Activated naive CD4-positive, alpha-beta T cell treated with anti-CD3 and anti-CD28 coated beads, Interleukin-2, amount 50 U/mL, for 24 hours (primary cell): Measurements from ENCODE around the gene CEP295NL.
"Not testable (repeated sequence)": the region's sequence is repeated elsewhere in the genome, so short reads cannot be mapped to it uniquely, and the experiment has no call there.

Source experiments
- H3K27ac Mint-ChIP-seq: one replicate; pipeline ENCODE4 v1.8.0; 2021; ENCODE audit warnings: mild to moderate bottlenecking, mixed read lengths
- H3K27me3 Mint-ChIP-seq: one replicate; pipeline ENCODE4 v1.8.0; 2021; ENCODE audit warnings: mixed read lengths
- H3K36me3 Mint-ChIP-seq: one replicate; pipeline ENCODE4 v1.8.0; 2021; ENCODE audit warnings: mixed read lengths
- H3K4me1 Mint-ChIP-seq: one replicate; pipeline ENCODE4 v1.8.0; 2021; ENCODE audit warnings: mixed read lengths
- H3K4me3 Mint-ChIP-seq: one replicate; pipeline ENCODE4 v1.8.0; 2021; ENCODE audit warnings: mild to moderate bottlenecking, mixed read lengths
- H3K9me3 Mint-ChIP-seq: one replicate; pipeline ENCODE4 v1.8.0; 2021; ENCODE audit warnings: mixed read lengths

The CEP295NL gene

DNA sequence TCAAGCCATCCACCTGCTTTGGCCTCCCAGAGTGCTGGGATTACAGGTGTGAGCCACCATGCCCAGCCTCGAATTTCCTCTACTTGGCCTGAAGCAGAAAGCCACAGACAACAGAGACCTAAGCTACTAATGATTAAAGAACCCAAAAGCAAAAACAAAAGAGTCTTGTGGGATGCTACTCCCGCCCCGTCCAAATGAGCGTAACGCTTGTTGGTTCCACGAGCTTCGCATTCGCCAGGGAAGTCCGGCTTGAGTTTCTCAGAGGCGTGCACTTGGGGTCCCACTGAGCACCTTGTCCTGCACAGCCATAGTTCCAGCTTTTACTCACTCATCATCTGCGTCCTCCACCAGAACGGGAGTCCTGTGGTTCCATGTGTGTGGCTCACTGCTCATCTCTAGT, 16.0 kb downstream of the CEP295NL start:
- Mint-ChIP-seq H3K4me3 (no peak overlapping the region), H3K27me3 (no peaks in the 10 kb centered on the region)

GRCh38 chr17:78885956-78886355, 17.0 kb downstream of the CEP295NL start:
- H3K4me3 Mint-ChIP-seq: no peak overlapping the region
- peaks cover 30% of the 10 kb centered on the region for H3K4me1 Mint-ChIP-seq
- H3K36me3 Mint-ChIP-seq: no peaks in the 10 kb centered on the region
- H3K27me3 Mint-ChIP-seq: no peaks in the 10 kb centered on the region
- no peak overlapping the region for H3K27ac Mint-ChIP-seq
- H3K9me3 Mint-ChIP-seq: no peaks in the 10 kb centered on the region

More for the DNA sequence above, 16.0 kb downstream of the CEP295NL start:
- peaks cover 40% of the 10 kb centered on the region for H3K4me1 Mint-ChIP-seq
- no peaks in the 10 kb centered on the region for H3K9me3 Mint-ChIP-seq
- no peaks in the 10 kb centered on the region for H3K36me3 Mint-ChIP-seq
- no peak overlapping the region for H3K27ac Mint-ChIP-seq

DNA sequence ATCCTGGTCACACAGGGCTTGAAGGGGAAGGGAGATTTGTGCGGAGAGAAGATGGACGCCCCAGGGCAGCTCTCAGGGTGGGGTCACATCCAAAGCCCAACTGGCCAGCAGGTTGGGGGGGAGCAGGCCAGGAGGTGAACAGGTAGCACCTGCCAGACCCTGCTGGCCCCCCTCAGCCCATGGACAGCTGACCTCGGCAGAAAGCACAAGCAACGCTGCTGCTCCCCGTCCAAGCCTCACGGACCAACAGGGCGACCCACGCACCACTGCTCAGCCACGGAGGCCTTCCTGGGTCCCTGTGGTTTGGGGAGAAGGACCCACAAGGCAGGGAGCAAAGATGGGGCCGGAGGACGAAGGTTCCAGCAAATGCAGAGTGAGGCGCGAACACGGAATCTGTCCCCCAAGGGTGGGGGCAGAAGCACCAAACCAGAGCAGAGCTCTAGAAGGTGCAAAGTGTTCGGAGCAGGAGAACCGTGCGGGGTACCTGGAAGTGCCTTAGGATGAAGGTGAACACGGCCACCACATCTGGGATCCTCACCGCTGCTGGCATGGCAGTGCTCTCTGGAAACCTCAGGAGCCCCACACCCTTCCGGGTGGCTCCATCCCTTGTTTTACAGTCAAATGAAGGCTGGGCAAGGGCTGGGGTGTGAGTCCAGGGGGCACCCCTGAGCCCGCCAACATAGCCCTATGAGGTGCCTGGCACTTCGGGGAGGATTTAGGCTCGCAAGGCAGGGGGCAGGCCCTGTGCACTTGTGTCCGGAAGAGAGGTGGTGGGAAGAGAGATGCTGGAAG, 17.9 kb downstream of the CEP295NL start:
- H3K4me1 Mint-ChIP-seq: peaks cover 26% of the 10 kb centered on the region
- H3K9me3 Mint-ChIP-seq: no peaks in the 10 kb centered on the region
- H3K27me3 Mint-ChIP-seq: no peaks in the 10 kb centered on the region
- no peaks in the 10 kb centered on the region for H3K36me3 Mint-ChIP-seq
- no peak overlapping the region for H3K4me3 Mint-ChIP-seq
- H3K27ac Mint-ChIP-seq: no peak overlapping the region

DNA sequence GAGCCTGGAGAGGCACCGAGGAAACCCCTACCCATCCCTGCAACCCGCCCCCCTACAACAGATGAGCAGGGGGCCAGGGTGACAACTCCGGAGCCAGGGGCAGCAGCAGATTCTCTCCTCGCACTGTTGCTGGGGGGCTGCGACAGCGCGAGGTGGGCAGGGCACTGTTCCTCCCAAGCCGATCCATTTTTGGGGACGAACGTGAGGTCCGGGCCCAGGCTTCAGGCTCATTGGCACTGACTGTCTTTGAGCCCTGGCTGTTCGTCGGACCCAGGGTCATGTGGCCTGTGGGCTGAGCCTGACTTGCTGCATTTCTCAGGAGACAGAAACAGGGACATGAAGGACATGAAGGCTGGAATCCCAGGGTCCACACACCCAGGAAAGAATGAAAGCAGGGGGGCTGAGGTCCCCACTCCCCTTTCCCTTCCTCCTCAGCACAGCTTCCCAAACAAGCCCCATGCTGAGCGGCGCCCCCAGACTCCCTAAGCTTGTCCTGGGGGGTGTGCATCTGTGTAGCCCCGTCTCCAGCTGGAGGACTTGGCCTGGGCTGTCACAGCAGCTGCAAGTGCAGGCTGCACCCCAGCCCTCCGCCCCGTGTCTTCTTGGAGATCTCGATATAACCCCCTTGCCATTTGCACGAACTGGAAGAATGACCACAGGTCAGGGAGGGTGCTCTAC, 18.7 kb downstream of the CEP295NL start:
- H3K27ac Mint-ChIP-seq: no peak overlapping the region
- no peaks in the 10 kb centered on the region for H3K36me3 Mint-ChIP-seq

GRCh38 chr17:78883533-78884131, 19.4 kb downstream of the CEP295NL start:
- no peak overlapping the region for H3K4me3 Mint-ChIP-seq
- H3K9me3 Mint-ChIP-seq: no peaks in the 10 kb centered on the region
- H3K27ac Mint-ChIP-seq: no peak overlapping the region
- H3K36me3 Mint-ChIP-seq: no peaks in the 10 kb centered on the region
- no peaks in the 10 kb centered on the region for H3K27me3 Mint-ChIP-seq
- peaks cover 27% of the 10 kb centered on the region for H3K4me1 Mint-ChIP-seq

More for the DNA sequence above, 18.7 kb downstream of the CEP295NL start:
- H3K4me3 Mint-ChIP-seq: no peak overlapping the region
- peaks cover 27% of the 10 kb centered on the region for H3K4me1 Mint-ChIP-seq
- no peaks in the 10 kb centered on the region for H3K9me3 Mint-ChIP-seq
- no peaks in the 10 kb centered on the region for H3K27me3 Mint-ChIP-seq

DNA sequence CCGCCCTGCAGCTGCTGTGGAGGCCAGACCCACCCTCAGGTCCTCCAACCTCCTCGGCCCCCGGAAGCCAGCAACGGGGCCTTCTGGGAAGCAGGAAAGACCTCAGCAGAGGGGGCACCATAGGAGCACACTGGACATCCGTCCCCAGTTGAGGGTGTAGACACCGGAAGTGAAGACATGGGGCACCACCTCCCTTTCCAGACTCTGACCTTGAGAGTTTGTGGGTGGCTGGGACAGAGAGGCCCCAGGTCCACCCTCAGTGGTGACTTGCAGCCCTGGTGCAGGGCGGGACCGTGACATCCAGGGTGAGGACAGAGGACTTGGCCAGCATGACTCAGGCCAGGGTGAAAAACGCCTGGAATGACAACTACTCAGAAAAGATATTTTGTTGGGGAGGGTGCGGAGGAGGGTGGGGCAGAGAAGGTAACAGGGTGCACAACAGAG, 19.9 kb downstream of the CEP295NL start:
- H3K27ac Mint-ChIP-seq: no peak overlapping the region
- H3K4me1 Mint-ChIP-seq: peaks cover 30% of the 10 kb centered on the region
- no peaks in the 10 kb centered on the region for H3K9me3 Mint-ChIP-seq
- H3K4me3 Mint-ChIP-seq: no peak overlapping the region
- H3K27me3 Mint-ChIP-seq: no peaks in the 10 kb centered on the region
- no peaks in the 10 kb centered on the region for H3K36me3 Mint-ChIP-seq

- Mint-ChIP-seq H3K9me3 (no peaks in the 10 kb centered on the region), H3K27me3 (no peaks in the 10 kb centered on the region), H3K27ac (no peak overlapping the region), H3K36me3 (no peaks in the 10 kb centered on the region), H3K4me3 (no peak overlapping the region), H3K4me1 (peaks cover 31% of the 10 kb centered on the region)
Observed at GRCh38 chr17:78882540-78883088, 20.4 kb downstream of the CEP295NL start.

- H3K9me3 Mint-ChIP-seq: no peaks in the 10 kb centered on the region
- no peaks in the 10 kb centered on the region for H3K27me3 Mint-ChIP-seq
- H3K36me3 Mint-ChIP-seq: no peaks in the 10 kb centered on the region
- peaks cover 31% of the 10 kb centered on the region for H3K4me1 Mint-ChIP-seq
- peak overlapping the region; percentile 71 for H3K4me3 Mint-ChIP-seq
- peak overlapping the region; percentile 23 for H3K27ac Mint-ChIP-seq
Observed at GRCh38 chr17:78879635-78880186, 23.3 kb downstream of the CEP295NL start.

- Mint-ChIP-seq H3K9me3 (no peaks in the 10 kb centered on the region), H3K27ac (peak overlapping the region; percentile 59), H3K4me1 (peaks cover 31% of the 10 kb centered on the region), H3K27me3 (no peaks in the 10 kb centered on the region), H3K36me3 (peaks cover 1% of the 10 kb centered on the region), H3K4me3 (peak overlapping the region; percentile 71)
Observed at GRCh38 chr17:78878871-78879527, 24.0 kb downstream of the CEP295NL start.

- Mint-ChIP-seq H3K4me1 (peaks cover 30% of the 10 kb centered on the region), H3K36me3 (peaks cover 1% of the 10 kb centered on the region), H3K4me3 (no peak overlapping the region), H3K27ac (peak overlapping the region; percentile 51), H3K9me3 (no peaks in the 10 kb centered on the region), H3K27me3 (no peaks in the 10 kb centered on the region)
Observed at GRCh38 chr17:78878261-78878660, 24.7 kb downstream of the CEP295NL start.

- H3K27me3 Mint-ChIP-seq, H3K9me3 Mint-ChIP-seq, H3K4me3 Mint-ChIP-seq, H3K27ac Mint-ChIP-seq, H3K36me3 Mint-ChIP-seq: not testable (repeated sequence)
- peaks cover 22% of the 10 kb centered on the region for H3K4me1 Mint-ChIP-seq
Observed at GRCh38 chr17:78876954-78877517, 26.0 kb downstream of the CEP295NL start.

DNA sequence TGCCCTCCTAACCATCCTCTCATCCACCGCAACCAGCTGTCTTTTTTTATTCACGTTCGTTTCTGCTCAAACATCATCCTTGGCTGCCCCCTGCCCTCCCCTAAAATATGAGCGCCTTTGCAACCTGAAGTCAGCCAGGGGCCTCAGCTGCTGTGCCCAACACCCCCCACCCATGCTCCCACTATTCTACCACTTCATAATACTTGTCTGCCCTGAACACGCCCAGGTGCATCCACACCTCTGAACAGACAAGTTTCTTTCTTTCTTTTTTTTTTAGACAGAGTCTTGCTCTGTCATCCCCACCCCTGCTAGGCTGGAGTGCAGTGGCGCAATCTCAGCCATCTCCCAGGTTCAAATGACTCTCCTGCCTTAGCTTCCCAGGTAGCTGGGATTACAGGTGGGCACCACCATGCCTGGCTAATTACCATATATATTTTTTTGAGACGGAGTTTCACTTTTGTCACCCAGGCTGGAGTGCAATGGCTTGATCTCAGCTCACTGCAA, 26.9 kb downstream of the CEP295NL start:
- Mint-ChIP-seq H3K27me3 (no peaks in the 10 kb centered on the region), H3K27ac (no peak overlapping the region), H3K4me3 (no peak overlapping the region), H3K36me3 (peaks cover 1% of the 10 kb centered on the region), H3K9me3 (no peaks in the 10 kb centered on the region), H3K4me1 (peaks cover 22% of the 10 kb centered on the region)

- no peak overlapping the region for H3K4me3 Mint-ChIP-seq
- no peaks in the 10 kb centered on the region for H3K27me3 Mint-ChIP-seq
- no peak overlapping the region for H3K27ac Mint-ChIP-seq
- no peaks in the 10 kb centered on the region for H3K9me3 Mint-ChIP-seq
- H3K4me1 Mint-ChIP-seq: peaks cover 22% of the 10 kb centered on the region
- peaks cover 1% of the 10 kb centered on the region for H3K36me3 Mint-ChIP-seq
Observed at GRCh38 chr17:78875363-78876093, 27.5 kb downstream of the CEP295NL start.
